Activated CD4-positive, alpha-beta T cell treated with anti-CD3 and anti-CD28 coated beads for 36 hours (primary cell): Measurements from ENCODE around the gene MRPL12. TPM values are rescaled to one million over a fixed set of nuclear protein-coding genes. Genes with fewer than 3 reads are reported as not detected.
A peak's percentile ranks its signal among the peaks of the same experiment; 100 is the strongest.

Experiments
- ATAC-seq: fragments of 200-7000 bp; cut with Tn5 transposase; one replicate; pipeline ENCODE4 v1.10.0; 2021; ENCODE audit warnings: mild to moderate bottlenecking, moderate library complexity
- CTCF ChIA-PET: fragments of 350-600 bp; sonication (Branson Sonifier 250); formaldehyde crosslinking; loops from one replicate; lab custom pipeline; 2021; ENCODE audit warnings: antibody characterized with exemption; lab: Charles Lee
- POLR2A ChIA-PET: fragments of 350-600 bp; sonication (Branson Sonifier 250); formaldehyde crosslinking; loops from one replicate; lab custom pipeline; 2021; ENCODE audit warnings: antibody characterized with exemption, inconsistent platforms; lab: Charles Lee
- DNase-seq: peaks from one replicate; pipeline ENCODE4 v3.0.0-alpha.2; 2020
- H3K27ac Mint-ChIP-seq: one replicate; pipeline ENCODE4 v1.8.0; 2021; ENCODE audit warnings: mixed read lengths
- H3K27me3 Mint-ChIP-seq: one replicate; pipeline ENCODE4 v1.8.0; 2021; ENCODE audit warnings: mixed read lengths
- H3K36me3 Mint-ChIP-seq: one replicate; pipeline ENCODE4 v1.8.0; 2021; ENCODE audit warnings: low read depth, mixed read lengths
- H3K4me1 Mint-ChIP-seq: one replicate; pipeline ENCODE4 v1.8.0; 2021; ENCODE audit warnings: mixed read lengths
- H3K4me3 Mint-ChIP-seq: one replicate; pipeline ENCODE4 v1.8.0; 2021; ENCODE audit warnings: mild to moderate bottlenecking, moderate library complexity, mixed read lengths
- H3K9me3 Mint-ChIP-seq: one replicate; pipeline ENCODE4 v1.8.0; 2021; ENCODE audit warnings: low read depth, mixed read lengths
- intact Hi-C, 2 experiments: fragments of 100-400 bp; cut with DNase I in 1 of 2; cut with micrococcal nuclease in 1 of 2; formaldehyde crosslinking; loops; one replicate each; pipeline versions ENCODE4 v1.14.2 to v1.15.1; 2022 to 2024; cut with DNase I, micrococcal nuclease
- total RNA-seq, 2 experiments: library from RNA; stranded (reverse); gene quantifications; one replicate each; pipeline ENCODE4 v1.2.3, GENCODE V29; 2021

MRPL12 gene
- total RNA-seq, 2 experiments from 2014 or later: 94.0 to 116 TPM

- CTCF ChIA-PET: no interaction called here
These were observed 16.5 kb downstream of the MRPL12 start for GRCh38 chr17:81719410-81720266.

GRCh38 chr17:81720267-81721071, 17.3 kb downstream of the MRPL12 start:
- Mint-ChIP-seq H3K4me3 (no peak overlapping the region), H3K27me3 (peaks cover 4% of the 10 kb centered on the region), H3K9me3 (no peaks in the 10 kb centered on the region), H3K36me3 (no peaks in the 10 kb centered on the region), H3K4me1 (no peaks in the 10 kb centered on the region), H3K27ac (no peak overlapping the region)
- CTCF ChIA-PET: no interaction called here
- ATAC-seq (no peak), DNase-seq (no peak)
- intact Hi-C loops: no loop called here
- POLR2A ChIA-PET: no interaction called here

More at GRCh38 chr17:81719410-81720266, 16.5 kb downstream of the MRPL12 start:
- POLR2A ChIA-PET: no interaction called here
- Mint-ChIP-seq H3K9me3 (no peaks in the 10 kb centered on the region), H3K36me3 (no peaks in the 10 kb centered on the region), H3K4me1 (no peaks in the 10 kb centered on the region), H3K27ac (no peak overlapping the region), H3K27me3 (peaks cover 4% of the 10 kb centered on the region), H3K4me3 (no peak overlapping the region)
- intact Hi-C loops: no loop called here
- DNase-seq (no peak), ATAC-seq (no peak)

GRCh38 chr17:81722184-81723120, 19.3 kb downstream of the MRPL12 start:
- ChIA-PET CTCF (interaction anchor here (0.6 to 1.0 kb wide), 2 partner anchors 11 to 429 kb away, joined by 3 to 4 read pairs; no protein-coding TSS in a partner anchor), POLR2A (interaction anchor here (0.6 kb wide), 1 partner anchor 152 kb away, joined by 6 read pairs; no protein-coding TSS in a partner anchor)
- ATAC-seq (peak; percentile 33), DNase-seq (no peak)
- Mint-ChIP-seq H3K4me1 (no peaks in the 10 kb centered on the region), H3K27ac (no peak overlapping the region), H3K9me3 (no peaks in the 10 kb centered on the region), H3K36me3 (no peaks in the 10 kb centered on the region), H3K4me3 (no peak overlapping the region), H3K27me3 (peaks cover 9% of the 10 kb centered on the region)
- intact Hi-C loops: no loop called here

GRCh38 chr17:81723651-81724209, 20.6 kb downstream of the MRPL12 start:
- CTCF ChIA-PET: no interaction called here
- ATAC-seq: no peak
- DNase-seq: no peak
- H3K9me3 Mint-ChIP-seq: no peaks in the 10 kb centered on the region
- no peaks in the 10 kb centered on the region for H3K4me1 Mint-ChIP-seq
- POLR2A ChIA-PET: no interaction called here
- intact Hi-C loops: no loop called here
- no peaks in the 10 kb centered on the region for H3K36me3 Mint-ChIP-seq
- peaks cover 9% of the 10 kb centered on the region for H3K27me3 Mint-ChIP-seq
- no peak overlapping the region for H3K4me3 Mint-ChIP-seq
- no peak overlapping the region for H3K27ac Mint-ChIP-seq

- no peak overlapping the region for H3K27ac Mint-ChIP-seq
- H3K4me3 Mint-ChIP-seq: no peak overlapping the region
- DNase-seq: no peak
- no peak for ATAC-seq
- intact Hi-C loops: no loop called here
- H3K9me3 Mint-ChIP-seq: no peaks in the 10 kb centered on the region
- H3K36me3 Mint-ChIP-seq: no peaks in the 10 kb centered on the region
- ChIA-PET CTCF (interaction anchor here (0.7 to 1.0 kb wide), 3 partner anchors 11 to 199 kb away, joined by 3 to 6 read pairs (median 3); no protein-coding TSS in a partner anchor), POLR2A (interaction anchor here (0.6 to 1.1 kb wide), 2 partner anchors 12 to 90 kb away, joined by 3 to 8 read pairs; no protein-coding TSS in a partner anchor)
- no peaks in the 10 kb centered on the region for H3K4me1 Mint-ChIP-seq
- H3K27me3 Mint-ChIP-seq: peaks cover 11% of the 10 kb centered on the region
These were observed 22.3 kb downstream of the MRPL12 start for GRCh38 chr17:81725439-81725838.

GRCh38 chr17:81726004-81726403, 22.8 kb downstream of the MRPL12 start:
- Mint-ChIP-seq H3K9me3 (no peaks in the 10 kb centered on the region), H3K27ac (no peak overlapping the region), H3K36me3 (no peaks in the 10 kb centered on the region), H3K4me3 (no peak overlapping the region), H3K4me1 (no peaks in the 10 kb centered on the region), H3K27me3 (peaks cover 14% of the 10 kb centered on the region)
- ATAC-seq: no peak
- no peak for DNase-seq
- ChIA-PET POLR2A (interaction anchor here (0.6 to 1.1 kb wide), 2 partner anchors 13 to 89 kb away, joined by 3 to 8 read pairs; no protein-coding TSS in a partner anchor), CTCF (interaction anchor here (1.0 kb wide), 1 partner anchor 11 kb away, joined by 6 read pairs; no protein-coding TSS in a partner anchor)
- intact Hi-C loops: no loop called here

- no peak for DNase-seq
- intact Hi-C loops: no loop called here
- Mint-ChIP-seq H3K36me3 (no peaks in the 10 kb centered on the region), H3K27me3 (peaks cover 16% of the 10 kb centered on the region), H3K9me3 (no peaks in the 10 kb centered on the region), H3K27ac (no peak overlapping the region), H3K4me3 (no peak overlapping the region), H3K4me1 (no peaks in the 10 kb centered on the region)
- POLR2A ChIA-PET: interaction anchor here (0.7 kb wide), 1 partner anchor 14 kb away, joined by 4 read pairs; no protein-coding TSS in a partner anchor
- CTCF ChIA-PET: interaction anchor here (0.6 kb wide), 1 partner anchor 91 kb away, joined by 3 read pairs; no protein-coding TSS in a partner anchor
- no peak for ATAC-seq
These were observed 24.3 kb downstream of the MRPL12 start for GRCh38 chr17:81727324-81728031.

GRCh38 chr17:81733507-81734404, 30.6 kb downstream of the MRPL12 start:
- Mint-ChIP-seq H3K9me3 (no peaks in the 10 kb centered on the region), H3K27ac (no peak overlapping the region), H3K36me3 (no peaks in the 10 kb centered on the region), H3K4me3 (no peak overlapping the region), H3K27me3 (peaks cover 16% of the 10 kb centered on the region), H3K4me1 (peaks cover 7% of the 10 kb centered on the region)
- DNase-seq (peak; percentile 87), ATAC-seq (peak; percentile 96)
- ChIA-PET CTCF (interaction anchor here (0.5 to 1.1 kb wide), 3 partner anchors 20 to 191 kb away, joined by 3 to 4 read pairs (median 4); no protein-coding TSS in a partner anchor), POLR2A (interaction anchor here (0.6 kb wide), 1 partner anchor 97 kb away, joined by 3 read pairs; no protein-coding TSS in a partner anchor)
- intact Hi-C loops: loop anchor here in 1 of 2 experiments (1.0 kb wide), 4 partner anchors 99 to 288 kb away; partner anchors contain the start of gene P4HB
